ENCODE measurements around the gene LINGO4. TPM values are rescaled to one million over a fixed set of nuclear protein-coding genes. Genes with fewer than 3 reads are reported as not detected.

Gene LINGO4, protein sequence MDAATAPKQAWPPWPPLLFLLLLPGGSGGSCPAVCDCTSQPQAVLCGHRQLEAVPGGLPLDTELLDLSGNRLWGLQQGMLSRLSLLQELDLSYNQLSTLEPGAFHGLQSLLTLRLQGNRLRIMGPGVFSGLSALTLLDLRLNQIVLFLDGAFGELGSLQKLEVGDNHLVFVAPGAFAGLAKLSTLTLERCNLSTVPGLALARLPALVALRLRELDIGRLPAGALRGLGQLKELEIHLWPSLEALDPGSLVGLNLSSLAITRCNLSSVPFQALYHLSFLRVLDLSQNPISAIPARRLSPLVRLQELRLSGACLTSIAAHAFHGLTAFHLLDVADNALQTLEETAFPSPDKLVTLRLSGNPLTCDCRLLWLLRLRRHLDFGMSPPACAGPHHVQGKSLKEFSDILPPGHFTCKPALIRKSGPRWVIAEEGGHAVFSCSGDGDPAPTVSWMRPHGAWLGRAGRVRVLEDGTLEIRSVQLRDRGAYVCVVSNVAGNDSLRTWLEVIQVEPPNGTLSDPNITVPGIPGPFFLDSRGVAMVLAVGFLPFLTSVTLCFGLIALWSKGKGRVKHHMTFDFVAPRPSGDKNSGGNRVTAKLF
- total RNA-seq: not detected

DNA sequence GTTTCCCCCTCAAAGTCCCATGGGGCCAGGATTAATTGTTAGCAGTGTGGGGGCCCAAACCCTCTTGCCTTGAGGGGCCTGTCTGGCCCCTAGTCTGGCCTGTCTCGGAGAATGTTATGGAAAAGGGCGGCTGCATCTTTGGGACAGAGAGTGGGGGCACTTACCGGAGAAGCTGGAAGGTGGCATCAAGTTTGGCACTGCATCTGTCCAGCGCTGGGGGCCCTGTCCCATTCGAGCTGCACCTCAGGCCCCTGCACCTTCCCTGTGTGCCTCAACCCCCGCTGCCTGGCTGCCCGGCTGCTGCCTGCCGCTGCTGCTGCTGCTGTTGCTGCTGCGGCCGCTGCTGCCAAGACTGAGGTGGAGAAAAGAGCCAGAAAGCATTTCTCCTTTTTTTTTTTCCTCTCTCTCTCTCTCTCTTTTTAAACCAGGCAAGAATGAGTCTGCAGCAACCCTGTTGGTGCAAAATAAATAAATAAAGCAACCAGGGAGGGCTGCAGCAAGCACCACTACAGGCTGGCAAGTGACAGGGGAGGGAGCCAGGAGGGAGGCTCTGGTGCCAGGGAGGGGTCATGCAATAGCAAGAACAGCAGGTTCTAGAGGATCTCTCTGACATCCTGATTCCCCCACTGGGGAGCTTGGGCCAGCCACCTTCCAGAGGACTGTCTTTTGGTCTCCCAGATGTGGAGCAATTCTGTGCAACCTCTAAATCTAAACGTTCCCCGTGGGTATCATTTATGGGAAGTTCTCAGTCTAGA lies at the start of gene LINGO4:
LINGO4 (minus strand) TSS at position 354 of the 755 bp plus-strand sequence. CDS start 2,715 bp downstream, outside the sequence.

DNA sequence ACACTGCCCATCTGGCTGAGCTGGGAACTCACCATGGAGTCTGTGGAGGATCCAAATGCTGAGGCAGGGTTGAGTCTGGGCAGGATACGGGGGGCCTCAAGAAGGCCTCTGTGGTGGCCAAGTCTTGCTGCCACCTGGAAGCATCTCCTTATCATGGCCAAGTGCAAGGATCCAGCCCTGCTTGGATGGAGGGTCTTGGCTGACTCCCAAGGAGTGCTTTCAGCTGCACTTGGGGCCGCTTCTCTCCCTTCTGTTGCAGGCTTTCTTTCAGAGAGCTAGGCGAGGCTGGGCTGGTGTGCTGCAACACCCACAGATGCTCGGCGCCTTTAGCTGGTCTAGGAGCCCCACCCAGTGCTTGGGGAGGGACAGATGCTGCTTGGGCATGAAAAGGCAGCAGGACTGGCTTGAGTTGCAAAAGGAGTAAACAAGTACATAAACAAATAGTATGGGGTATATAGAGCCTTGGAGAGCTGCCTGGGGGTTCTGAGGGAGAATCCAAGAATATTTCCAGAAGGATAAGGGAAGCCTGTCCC lies 48.3 kb upstream of the LINGO4 start, which contains the start of gene THEM5:
THEM5 (minus strand) TSS at position 302 of the 533 bp plus-strand sequence; CDS start at position 155, 147 bp downstream.

DNA sequence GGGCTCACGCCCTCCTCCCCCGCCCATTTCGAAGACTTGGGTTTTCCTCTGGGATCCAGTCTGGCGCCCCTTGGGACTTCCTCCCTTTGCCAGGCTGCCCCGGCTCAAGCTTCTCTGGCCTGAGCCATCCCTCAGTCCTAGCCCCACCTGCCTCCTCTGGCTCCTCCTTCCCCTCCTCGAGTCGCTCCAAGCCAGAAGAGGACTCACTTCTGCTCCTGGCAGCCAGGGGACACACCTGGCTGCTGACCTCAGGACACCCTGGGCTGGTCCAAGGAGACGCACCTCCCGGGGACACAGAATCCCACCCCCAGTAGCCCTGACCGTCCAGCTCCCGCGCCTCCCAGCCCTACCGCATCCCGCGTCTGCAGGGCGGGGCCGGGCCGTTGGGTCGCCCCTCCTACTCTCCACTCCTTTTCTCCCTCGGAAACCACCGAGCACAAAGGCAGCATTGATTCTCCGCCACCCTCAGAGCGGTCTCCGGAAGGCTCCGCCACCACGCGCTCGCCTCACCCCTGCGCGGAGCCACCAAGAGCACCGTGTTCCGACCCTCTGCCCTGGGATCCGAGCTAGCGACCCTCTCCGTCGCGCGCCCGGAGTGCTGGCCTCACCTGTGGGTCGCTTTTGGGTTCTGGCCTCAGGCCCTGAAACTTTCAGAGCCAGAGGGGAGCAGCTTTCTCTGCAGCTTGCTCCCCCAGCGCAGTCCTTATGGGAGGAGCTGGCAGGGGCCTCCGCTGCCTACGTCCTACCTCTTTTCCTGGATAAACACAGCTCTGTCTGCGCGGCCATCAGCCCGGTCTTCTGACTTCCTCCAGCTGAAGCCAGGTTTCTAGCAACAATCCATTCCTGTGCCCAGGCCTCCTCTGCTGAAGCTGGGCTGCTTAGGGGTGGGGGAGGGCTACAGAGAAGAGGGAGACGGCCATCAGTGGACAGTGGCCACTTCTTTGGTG lies 34.5 kb upstream of the LINGO4 start, which contains the start of gene C2CD4D:
C2CD4D (minus strand) TSS at position 364 of the 947 bp plus-strand sequence. CDS start 831 bp downstream, outside the sequence.

DNA sequence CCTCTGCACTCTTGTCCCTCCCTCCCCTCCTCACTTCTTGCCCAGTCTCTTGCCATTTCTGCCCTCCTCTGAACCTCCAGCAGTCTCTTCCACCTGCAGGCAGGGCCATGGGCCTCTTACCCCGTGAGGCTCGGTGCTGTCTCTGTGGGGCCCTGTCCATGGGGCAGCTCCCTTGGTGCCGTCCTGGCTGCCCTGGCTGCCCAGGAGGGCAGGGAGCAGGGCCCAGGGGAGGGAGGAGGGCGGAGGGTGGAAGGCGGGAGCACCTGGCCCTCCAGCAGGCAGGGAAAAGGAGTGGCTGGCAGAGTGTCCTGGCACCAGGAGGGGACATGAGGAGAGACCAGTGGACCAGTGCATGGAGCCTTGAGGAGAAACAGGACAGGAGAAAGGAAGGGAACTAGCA lies 26.4 kb upstream of the LINGO4 start, which contains the start of gene RORC:
RORC (minus strand) TSS at position 198 of the 400 bp plus-strand sequence; CDS start at position 160, 38 bp downstream.

DNA sequence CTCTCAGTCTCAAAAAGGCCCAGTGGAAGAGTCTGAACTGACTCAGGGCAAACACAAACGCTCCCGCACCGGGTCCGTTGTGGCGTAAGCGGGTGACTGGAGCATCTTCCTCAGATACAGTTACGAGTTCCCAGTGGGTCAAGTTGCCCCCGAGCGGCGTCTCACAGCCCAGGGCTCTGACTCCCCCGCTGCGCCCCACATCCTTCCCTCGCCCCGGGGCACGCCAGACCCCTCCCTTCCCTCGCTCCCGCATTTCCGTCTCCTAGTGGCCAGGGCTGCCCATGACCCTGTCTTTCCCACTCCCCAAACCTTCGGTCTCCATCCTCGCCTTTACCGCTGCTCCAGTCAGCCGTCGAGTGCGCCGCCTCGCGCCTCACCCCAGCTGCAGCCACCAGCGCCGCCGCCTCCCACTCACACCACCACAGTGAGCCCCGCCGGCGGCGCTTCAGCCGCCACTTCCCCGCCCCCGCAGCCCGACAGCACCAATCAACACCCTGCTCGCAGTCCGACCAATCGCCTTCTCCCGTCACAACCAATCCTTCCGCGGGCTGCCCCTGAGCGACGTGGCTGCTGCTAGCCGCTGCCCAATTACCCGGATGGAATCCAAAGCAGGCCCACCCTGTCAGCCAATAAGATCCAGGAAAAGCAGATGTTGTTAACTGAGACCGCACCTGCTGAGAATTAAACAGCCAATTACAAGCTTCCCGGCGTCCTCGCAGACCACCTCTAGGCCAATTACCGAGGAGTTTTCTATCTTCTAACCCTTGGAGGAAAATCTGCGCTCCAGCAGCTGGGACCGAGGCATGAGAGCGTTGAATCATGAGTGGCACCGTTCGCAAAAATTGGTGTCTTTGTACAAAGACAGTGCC lies 14.9 kb downstream of the LINGO4 start, which contains the start of gene TDRKH:
TDRKH (minus strand) TSS at position 430 of the 869 bp plus-strand sequence. CDS start 7,478 bp downstream, outside the sequence.

DNA sequence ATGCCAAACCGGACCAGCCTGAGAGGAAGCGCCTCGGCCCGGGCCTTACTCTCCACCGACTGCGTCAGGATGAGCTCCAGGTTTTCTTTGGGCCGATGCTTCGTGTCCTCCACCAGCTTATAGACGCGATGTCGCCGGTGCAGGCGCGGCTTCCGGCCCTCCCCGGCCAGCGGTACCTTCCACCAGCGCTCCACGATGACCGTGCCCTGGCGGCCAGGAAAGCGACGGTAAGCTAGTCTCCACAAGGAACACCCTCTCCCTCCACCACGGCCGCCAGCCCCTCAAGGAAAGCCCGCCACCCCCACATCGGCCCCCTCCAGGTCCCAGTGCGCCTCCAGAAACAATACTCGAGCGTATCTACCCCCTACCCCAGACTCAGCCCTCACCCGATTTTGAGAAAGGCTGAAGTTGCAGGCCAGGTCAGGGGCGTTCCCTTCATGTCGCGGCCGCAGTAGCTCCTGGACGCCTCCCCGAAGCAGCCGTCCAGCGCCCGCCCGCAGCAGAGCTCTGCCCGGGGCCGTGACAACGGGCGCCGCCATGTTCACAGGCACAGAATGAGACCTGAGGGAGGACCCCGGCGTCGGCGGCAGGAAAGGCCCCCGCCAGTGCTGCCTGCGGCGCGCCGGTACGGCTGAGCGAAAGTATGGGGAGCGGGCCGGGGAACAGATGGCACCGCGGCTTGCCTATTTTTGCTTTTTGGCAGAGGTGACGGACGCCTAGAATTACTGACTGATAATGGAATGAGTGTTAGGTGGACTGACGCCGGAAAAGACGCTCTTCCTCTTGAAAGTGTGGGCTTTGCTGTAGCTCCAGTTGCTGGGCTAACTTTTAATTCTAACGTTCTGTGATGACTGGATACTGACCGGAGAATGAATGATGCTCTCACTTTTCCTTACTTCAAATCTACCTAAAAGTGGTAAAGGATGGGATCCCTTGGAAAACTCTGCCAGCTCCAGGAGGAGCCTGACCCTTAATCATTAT lies 42.0 kb downstream of the LINGO4 start, which contains the start of gene MRPL9:
MRPL9 (minus strand) TSS at position 556 of the 981 bp plus-strand sequence; CDS start at position 539, 17 bp downstream.

Other genes starting within 250 kb of the LINGO4 start
- gene SNX27, start 193.4 kb downstream of the LINGO4 start, total RNA-seq: 72.8 TPM
- gene CELF3, start 88.6 kb downstream of the LINGO4 start, total RNA-seq: 39.4 TPM
- gene RIIAD1, start 83.9 kb downstream of the LINGO4 start, total RNA-seq: not detected
- gene MRPL9, start 41.9 kb downstream of the LINGO4 start, total RNA-seq: 55.3 TPM
- gene TDRKH, start 14.9 kb downstream of the LINGO4 start, total RNA-seq: 12.3 TPM
- 1.6 TPM for gene RORC, start 26.4 kb upstream of the LINGO4 start, total RNA-seq
- 0.27 TPM for gene C2CD4D, start 34.4 kb upstream of the LINGO4 start, total RNA-seq
- not detected for gene THEM5, start 48.3 kb upstream of the LINGO4 start, total RNA-seq
- gene THEM4, start 104.1 kb upstream of the LINGO4 start, total RNA-seq: 23.2 TPM
- gene S100A10, start 188.4 kb upstream of the LINGO4 start, total RNA-seq: 71.2 TPM
- 13.1 TPM for gene S100A11, start 231.6 kb upstream of the LINGO4 start, total RNA-seq